Hepatocyte (in vitro differentiated cells): Measurements from ENCODE around the gene CPSF4.
"Not testable (repeated sequence)": the region's sequence is repeated elsewhere in the genome, so short reads cannot be mapped to it uniquely, and the experiment has no call there.

Experiments used
- CTCF ChIP-seq: fragments of 200-600 bp; sonication (generic); IDR thresholded peaks from 2 replicates; pipeline ENCODE4 v1.5.1; 2016; ENCODE audit warnings: antibody characterized with exemption, mild to moderate bottlenecking; ENCODE audit not compliant: poor library complexity
- EZH2 ChIP-seq: fragments of 200-600 bp; sonication (generic); IDR thresholded peaks from 2 replicates; pipeline ENCODE4 v1.6.1; 2016; ENCODE audit warnings: antibody characterized with exemption, mild to moderate bottlenecking, borderline replicate concordance
- EZH2phosphoT487 ChIP-seq: fragments of 200-600 bp; sonication (generic); IDR thresholded peaks from one replicate; pipeline ENCODE4 v1.6.1; 2018; ENCODE audit warnings: antibody characterized with exemption, mild to moderate bottlenecking, low read depth, moderate library complexity; ENCODE audit not compliant: unreplicated experiment, severe bottlenecking

GRCh38 chr7:99501236-99501635, 62.5 kb downstream of the CPSF4 start:
- not testable (repeated sequence) for TF ChIP-seq EZH2, CTCF, EZH2phosphoT487
